Stimulated activated CD4-positive, alpha-beta T cell treated with anti-CD3 and anti-CD28 coated beads, Interleukin-12 subunit alpha, Interleukin-12 subunit beta, amount 100 ng/mL, for 48 hours (primary cell): Measurements from ENCODE around the gene PCBD2.
"Not testable (repeated sequence)": the region's sequence is repeated elsewhere in the genome, so short reads cannot be mapped to it uniquely, and the experiment has no call there.

ENCODE experiments used
- DNase-seq, 3 donors: peaks; one replicate each; pipeline ENCODE4 v3.0.0-alpha.2; 2020; ENCODE audit warnings: low read depth in 2 of 3, low spot score in 1 of 3

Gene PCBD2

DNA sequence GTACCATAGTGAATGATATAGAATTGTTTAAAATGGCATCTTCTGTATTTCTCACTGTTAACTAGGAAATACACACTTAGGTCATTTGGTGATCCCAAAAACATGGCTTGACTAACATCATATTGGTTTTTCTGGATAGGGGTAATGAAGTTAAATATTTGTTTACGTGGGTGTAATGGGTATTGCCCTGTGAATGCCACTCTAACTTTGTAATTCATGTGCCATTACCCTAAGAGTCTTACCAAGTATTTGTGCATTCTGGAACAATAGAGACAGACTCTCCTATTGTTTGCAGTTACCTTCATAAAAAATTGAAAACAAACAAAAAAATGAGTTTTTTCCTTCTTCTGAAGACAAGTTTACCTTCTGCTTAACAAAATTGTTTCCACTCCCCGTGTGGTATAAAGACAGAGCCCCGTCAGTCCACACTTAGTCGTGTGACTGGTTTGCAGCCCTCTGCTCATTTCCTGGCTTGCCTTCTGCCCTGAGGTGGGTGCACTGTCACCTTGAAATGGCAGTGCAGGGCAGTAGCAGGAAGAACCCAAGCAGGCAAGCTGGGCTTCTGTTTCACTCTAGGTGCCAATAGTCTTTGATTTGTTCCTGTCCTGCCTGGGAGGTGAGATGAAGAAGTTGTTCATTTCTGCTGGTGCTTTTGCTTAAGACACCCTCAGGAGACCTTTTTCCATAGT, 53.1 kb downstream of the PCBD2 start:
- no peak for DNase-seq

DNA sequence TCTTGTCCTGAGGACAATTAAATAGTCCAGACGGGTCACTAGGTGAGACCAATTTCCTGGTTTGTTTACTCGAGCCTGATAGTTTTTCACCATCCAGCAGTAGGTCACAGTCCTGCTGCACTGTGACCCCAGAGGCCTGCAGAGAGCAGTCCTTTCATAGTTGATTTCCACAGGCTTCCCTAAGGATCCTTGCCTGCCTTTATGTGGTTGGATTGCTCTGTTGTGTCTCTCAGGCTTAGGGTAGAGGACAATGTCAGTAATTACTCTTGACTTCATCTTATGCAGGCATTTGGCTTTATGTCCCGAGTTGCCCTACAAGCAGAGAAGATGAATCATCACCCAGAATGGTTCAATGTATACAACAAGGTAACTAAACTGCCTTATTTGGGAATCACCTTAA, 53.8 kb downstream of the PCBD2 start:
- DNase-seq = no peak

DNA sequence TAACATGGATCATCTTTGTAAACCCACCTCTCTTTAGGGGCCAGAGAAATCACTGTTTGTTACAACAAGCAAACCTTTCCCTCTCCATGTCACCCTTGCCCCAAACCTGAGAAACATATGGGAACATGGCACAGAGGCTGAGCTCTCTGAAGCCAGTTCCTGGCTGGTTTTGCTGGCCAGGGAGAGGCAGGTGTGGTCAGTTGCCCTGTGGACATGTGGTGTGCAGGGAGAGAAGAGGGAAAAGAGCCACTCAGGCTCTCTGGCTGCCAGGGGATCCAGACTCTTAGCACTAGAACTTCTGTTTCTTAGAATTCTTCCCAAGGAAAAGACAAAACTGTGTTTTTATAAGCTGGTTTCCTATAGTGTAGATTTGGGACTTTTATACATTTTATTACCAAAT, 58.2 kb downstream of the PCBD2 start:
- DNase-seq = no peak

DNA sequence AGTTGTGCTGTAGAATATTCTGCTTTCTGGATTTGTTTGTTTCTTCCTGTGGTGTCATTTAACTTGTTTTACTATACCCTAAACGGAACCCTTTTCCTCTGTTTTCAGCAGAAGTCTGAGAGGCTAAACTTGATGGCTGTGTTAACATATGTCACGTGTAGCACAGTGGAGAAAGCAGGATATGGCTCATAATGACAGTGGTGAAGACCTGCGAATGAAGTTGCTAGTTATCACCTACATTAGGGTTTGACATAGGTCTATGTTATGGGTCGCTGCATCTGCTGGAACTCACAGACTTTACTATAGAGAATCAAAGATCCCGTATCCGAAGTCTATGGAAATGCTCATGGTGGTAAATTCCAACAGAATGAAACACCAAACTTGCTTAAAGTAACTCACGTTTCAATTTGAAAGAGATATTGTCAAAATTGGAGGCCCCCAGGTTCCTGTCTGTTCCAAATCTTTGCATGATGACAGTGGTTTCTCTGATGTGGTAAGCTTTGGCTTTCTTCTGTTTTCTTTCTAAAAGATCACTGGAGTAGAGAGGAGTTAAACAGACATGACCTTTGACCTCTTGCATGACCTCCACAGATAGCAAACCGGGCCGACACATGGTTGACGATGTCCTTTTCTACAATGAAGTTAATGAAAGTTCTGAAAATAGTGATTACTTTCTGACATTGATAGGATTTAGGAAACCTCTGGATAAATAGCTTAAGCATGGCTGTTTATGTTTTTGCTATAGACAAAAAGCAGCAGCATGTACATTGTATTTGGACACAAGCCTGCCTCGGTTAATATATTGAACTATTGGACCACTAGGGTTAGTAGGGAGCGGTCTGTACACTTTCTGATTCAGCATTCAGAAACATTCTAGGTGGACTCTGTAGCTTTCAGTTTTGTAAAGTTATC, 59.7 kb downstream of the PCBD2 start:
- DNase-seq = no peak

GRCh38 chr5:134965271-134965825, 60.4 kb downstream of the PCBD2 start:
- DNase-seq = peak in 1 of 3 donors; percentile 7

DNA sequence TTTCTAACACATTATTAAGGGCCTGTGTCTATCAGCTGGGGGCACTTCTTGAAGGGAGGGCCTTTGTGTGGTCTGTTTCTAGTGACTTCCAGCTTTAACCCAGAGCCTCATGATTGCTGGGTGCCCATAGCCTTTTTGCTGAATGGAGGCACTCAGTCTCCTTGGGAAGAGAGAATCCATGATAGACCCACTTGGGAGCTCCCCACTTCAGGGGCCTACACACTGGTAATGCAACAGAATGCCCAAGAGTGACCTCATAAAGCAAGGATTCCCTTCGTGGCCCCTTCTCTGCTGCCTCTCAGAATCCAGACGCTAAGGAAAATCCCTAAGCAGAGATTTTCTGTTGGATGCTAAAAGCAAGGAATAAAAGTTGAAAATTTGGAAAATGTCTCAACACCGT, 62.7 kb downstream of the PCBD2 start, which contains the start of gene CATSPER3:
Gene CATSPER3, plus strand, starts transcription at position 301 of the 400 bp plus-strand sequence. Its CDS starts 85 bp downstream, at position 386.
- DNase-seq = no peak

- DNase-seq = no peak
Observed at GRCh38 chr5:134968055-134968454, 63.1 kb downstream of the PCBD2 start.

- DNase-seq = no peak
Observed at GRCh38 chr5:134969166-134969565, 64.2 kb downstream of the PCBD2 start.

- no peak for DNase-seq
Observed at GRCh38 chr5:134975078-134975715, 70.3 kb downstream of the PCBD2 start.

GRCh38 chr5:134975843-134976242, 70.9 kb downstream of the PCBD2 start:
- DNase-seq = no peak

DNA sequence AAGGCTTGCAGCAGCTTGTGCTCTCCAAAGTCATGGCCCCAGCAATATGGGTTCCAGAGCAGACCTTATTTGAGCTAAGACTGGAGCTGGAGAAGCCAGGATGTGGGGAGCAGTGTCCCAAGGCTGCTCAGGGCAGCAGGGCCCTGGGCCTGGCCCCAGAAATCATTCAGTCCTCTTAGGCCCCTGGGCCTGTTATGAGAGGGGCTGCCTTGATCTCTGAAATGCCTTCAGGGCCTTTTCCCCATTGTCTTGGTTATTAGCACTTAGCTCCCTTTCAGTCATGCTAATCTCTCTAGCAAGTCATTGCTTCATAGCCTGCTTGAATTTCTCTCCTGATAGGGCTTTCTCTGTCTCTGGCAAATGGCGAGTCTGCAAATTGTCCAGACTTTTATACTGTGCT, 71.9 kb downstream of the PCBD2 start:
- no peak for DNase-seq

GRCh38 chr5:134979416-134979815, 74.5 kb downstream of the PCBD2 start:
- no peak for DNase-seq

GRCh38 chr5:134982230-134982629, 77.3 kb downstream of the PCBD2 start:
- no peak for DNase-seq

DNA sequence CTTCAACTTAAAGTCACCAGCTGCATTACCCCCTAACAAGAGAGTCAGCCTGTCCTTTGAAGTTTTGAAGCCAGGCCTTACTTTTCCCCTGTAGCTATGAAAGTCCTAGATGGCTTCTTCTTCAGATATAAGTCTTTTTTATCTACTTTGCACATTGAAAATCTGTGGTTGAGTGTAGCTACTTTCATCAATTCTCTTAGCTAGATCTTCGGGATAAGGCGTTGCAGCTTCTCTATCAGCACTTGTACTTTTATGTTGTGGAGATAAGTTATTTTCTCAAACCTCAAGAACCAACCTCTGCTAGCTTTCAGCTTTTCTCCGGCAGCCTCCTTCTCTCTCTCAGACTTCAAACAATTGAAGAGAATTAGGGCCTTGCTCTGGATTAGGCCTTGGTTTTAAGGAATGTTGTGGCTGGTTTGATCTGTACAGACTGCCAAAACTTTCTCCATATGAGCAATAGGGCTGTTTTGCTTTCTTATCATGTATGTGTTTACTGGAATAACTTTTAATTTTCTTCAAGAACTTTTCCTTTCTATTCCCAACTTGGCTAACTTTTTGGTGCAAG, 84.4 kb downstream of the PCBD2 start:
- DNase-seq = no peak

DNA sequence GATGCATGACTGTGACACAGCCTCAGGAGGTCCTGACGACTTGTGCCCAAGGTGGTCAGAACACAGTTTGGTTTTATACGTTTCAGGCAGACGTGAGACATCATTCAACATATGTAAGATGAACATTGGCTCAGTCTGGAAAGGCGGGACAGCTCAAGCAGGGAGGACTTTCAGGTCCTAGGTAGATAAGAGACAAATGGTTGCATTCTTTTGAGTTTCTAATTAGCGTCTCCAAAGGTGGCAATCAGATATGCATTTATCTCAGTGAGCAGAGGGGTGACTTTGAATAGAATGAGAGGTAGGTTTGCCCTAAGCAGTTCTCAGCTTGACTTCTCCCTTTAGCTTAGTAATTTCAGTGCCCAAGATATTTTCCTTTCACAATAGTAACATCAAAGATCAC, 85.3 kb downstream of the PCBD2 start:
- DNase-seq = not testable (repeated sequence)

DNA sequence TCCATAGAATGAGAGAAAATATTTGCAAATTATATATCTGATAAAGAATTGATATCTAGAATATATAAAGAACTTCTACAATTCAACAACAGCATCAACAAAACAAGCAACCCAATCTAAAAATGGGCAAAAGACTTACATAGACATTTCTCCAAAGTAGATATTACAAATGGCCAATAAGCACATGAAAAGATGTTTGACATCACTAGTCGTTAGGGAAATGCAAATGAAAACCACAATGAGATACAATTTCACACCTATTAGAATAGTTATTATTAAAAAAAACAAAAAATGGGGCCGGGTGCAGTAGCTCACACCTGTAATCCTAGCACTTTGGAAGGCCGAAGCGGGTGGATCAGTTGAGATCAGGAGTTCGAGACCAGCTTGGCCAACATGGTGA, 87.2 kb downstream of the PCBD2 start:
- DNase-seq = no peak

- no peak for DNase-seq
Observed at GRCh38 chr5:134993161-134993560, 88.2 kb downstream of the PCBD2 start.

DNA sequence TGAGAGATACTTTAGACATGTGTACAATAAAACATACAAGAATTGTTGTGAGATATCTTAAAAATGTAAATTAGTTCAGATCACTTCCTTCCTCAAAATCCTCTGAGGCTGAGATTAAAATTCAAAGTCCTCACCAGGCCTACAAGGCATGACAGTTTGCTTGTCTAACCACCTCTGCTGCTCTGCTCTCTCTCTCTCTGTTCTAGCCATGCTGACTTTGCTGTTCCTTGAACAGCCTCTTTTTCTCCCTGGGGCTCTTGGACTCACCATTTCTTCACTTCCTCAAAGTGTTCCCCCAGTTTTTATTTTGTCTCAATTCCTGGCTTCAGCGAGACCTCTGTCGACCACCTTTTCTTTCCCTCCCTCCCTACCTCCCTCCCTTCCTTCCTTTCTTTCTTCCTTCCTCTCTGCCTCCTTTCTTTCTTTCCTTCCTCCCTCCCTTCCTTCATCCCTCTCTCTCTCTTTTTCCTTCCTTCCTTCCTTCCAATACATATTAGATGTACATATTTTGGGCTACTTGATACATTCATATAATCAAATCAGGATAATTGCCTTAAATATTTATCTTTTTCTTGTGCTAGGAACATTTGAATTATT, 89.7 kb downstream of the PCBD2 start:
- no peak for DNase-seq

DNA sequence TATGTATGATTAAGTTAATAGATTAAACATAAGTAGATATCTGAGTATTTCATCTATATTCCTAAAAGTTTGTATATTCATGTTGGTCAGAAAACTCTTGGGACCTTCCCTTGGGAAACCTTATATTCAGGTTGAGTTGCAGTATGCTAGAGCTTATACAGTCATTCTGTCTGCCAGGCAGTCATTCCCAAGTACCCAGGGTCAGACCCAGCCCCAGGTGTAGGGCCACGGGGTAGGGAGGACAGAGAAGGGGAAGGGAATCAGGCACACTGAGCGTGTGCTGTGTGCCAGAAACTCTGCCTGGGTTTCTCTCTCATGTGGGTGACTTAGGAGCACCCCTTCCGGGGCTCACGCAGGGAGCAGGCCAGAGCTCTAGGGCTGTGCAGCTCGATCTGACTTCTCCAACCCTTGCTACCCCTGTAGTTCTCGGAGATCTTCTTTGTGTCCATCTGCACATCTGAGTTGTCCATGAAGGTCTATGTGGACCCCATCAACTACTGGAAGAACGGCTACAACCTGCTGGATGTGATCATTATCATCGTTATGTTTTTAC, 91.0 kb downstream of the PCBD2 start:
- no peak for DNase-seq

DNA sequence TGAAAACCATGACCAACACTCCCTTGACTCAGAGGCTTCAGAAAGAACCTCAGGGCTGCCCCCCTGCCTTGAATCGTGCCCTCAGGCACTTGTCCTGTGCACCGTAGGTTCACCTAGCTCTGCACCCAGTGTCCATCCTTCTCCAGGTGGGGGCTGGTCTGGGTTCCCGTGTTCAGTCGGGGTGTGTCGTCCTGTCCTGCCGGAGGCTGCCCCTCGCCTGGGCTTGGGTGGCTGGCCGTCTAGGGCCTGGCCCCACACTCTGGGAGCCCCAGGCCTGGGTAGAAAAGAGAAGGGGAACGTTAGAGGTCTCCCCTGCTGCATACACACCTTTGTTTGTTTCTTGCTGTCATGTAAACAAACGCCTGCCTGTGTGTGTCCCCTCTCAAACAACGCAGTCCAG, 92.1 kb downstream of the PCBD2 start:
- no peak for DNase-seq
